ENCODE results near the gene GKN1. TPM values are rescaled to one million over a fixed set of nuclear protein-coding genes. Genes with fewer than 3 reads are reported as not detected.

Gene GKN1
- total and polyA plus RNA-seq, 2 of the 8 experiments (the other 6 are each of a cell fraction or from before 2014, with no cell fraction given): not detected

DNA sequence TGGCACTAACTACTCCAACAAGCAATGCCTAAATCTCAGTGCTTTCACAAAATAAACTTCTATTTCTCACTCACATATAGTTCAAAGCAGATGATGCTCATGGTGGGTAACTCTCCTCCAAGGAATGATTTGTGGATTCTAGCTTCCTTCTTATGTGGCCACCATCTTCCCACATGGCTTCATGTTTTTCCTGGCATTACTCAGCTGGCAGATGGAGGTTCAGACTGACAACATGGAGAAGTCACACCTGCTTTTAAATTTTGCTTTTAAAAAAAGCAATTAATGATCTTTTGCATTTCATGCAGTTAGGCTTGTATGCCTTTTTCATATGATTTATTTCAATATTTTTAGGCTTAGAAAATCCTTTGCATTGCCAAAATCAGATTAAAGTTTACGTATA is 15.4 kb upstream of the GKN1 start (continued):
- TF ChIP-seq POU5F1 (IDR thresholded peaks at IDR 0.05; ENCODE audit: low read depth, low read length) (no peak), POLR2A (IDR thresholded peaks at IDR 0.05; ENCODE audit: control extremely low read depth in 1 of 2, low read depth in 2 of 2, low read length in 2 of 2) (no peak), BACH1 (IDR thresholded peaks at IDR 0.05; ENCODE audit: low read length) (no peak), FOSL1 (IDR thresholded peaks at IDR 0.05; ENCODE audit: insufficient read depth, low read depth, low read length) (no peak), SRF (IDR thresholded peaks at IDR 0.05; ENCODE audit: low read depth, low read length) (no peak), CHD1 (IDR thresholded peaks at IDR 0.05; ENCODE audit: low read depth, low read length) (no peak), HDAC6 (IDR thresholded peaks at IDR 0.05; ENCODE audit: low read depth, low read length) (no peak)
- TF ChIP-seq, protein P1, sequence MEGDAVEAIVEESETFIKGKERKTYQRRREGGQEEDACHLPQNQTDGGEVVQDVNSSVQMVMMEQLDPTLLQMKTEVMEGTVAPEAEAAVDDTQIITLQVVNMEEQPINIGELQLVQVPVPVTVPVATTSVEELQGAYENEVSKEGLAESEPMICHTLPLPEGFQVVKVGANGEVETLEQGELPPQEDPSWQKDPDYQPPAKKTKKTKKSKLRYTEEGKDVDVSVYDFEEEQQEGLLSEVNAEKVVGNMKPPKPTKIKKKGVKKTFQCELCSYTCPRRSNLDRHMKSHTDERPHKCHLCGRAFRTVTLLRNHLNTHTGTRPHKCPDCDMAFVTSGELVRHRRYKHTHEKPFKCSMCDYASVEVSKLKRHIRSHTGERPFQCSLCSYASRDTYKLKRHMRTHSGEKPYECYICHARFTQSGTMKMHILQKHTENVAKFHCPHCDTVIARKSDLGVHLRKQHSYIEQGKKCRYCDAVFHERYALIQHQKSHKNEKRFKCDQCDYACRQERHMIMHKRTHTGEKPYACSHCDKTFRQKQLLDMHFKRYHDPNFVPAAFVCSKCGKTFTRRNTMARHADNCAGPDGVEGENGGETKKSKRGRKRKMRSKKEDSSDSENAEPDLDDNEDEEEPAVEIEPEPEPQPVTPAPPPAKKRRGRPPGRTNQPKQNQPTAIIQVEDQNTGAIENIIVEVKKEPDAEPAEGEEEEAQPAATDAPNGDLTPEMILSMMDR (IDR thresholded peaks at IDR 0.05; ENCODE audit: control extremely low read depth in 1 of 3, insufficient read depth in 1 of 3, low read depth in 1 of 3, low read length in 3 of 3): no peak
